22Rv1 (cell line): Measurements from ENCODE around the gene LRRK1.

Experiments used
- CTCF ChIP-seq: fragments of 450-650 bp; IDR thresholded peaks from 2 replicates; pipeline ENCODE4 v1.5.1; 2017; ENCODE audit warnings: mild to moderate bottlenecking
- ZFX ChIP-seq: fragments of 450-650 bp; IDR thresholded peaks from 2 replicates; pipeline ENCODE4 v1.6.1; 2017; ENCODE audit warnings: antibody characterized with exemption, borderline replicate concordance

- TF ChIP-seq ZFX (no peak), CTCF (no peak)
These were observed 146.5 kb downstream of the LRRK1 start for GRCh38 chr15:101065570-101066221.
